NK-92 treated with Interleukin-12 subunit alpha and Interleukin-12 subunit beta, amount 100 ng/mL, for 24 hours (cell line): Measurements from ENCODE around the gene MVP.

ENCODE experiments used
- DNase-seq: peaks from one replicate; lab custom pipeline; 2025; lab: John Stamatoyannopoulos, UW

Gene MVP

GRCh38 chr16:29804455-29805231, 15.6 kb upstream of the MVP start:
- DNase-seq = no peak

- peak; percentile 100 for DNase-seq
Observed at GRCh38 chr16:29805232-29806098, 14.8 kb upstream of the MVP start.

- DNase-seq = no peak
Observed at GRCh38 chr16:29806099-29806579, 14.1 kb upstream of the MVP start, which contains the start of gene MAZ. TSS of gene MAZ (plus strand) at chr16:29806529. CDS start at chr16:29806702, 173 bp downstream.

GRCh38 chr16:29806641-29807425, 13.4 kb upstream of the MVP start:
- DNase-seq = peak; percentile 63

- DNase-seq = peak; percentile 90
Observed at GRCh38 chr16:29807426-29808218, 12.6 kb upstream of the MVP start.

- no peak for DNase-seq
Observed at GRCh38 chr16:29808219-29808900, 11.9 kb upstream of the MVP start.

- no peak for DNase-seq
Observed at GRCh38 chr16:29809031-29809747, 11.1 kb upstream of the MVP start.

- DNase-seq = no peak
Observed at GRCh38 chr16:29809850-29810698, 10.2 kb upstream of the MVP start.

GRCh38 chr16:29810699-29811169, 9.5 kb upstream of the MVP start:
- DNase-seq = no peak

GRCh38 chr16:29811170-29811895, 8.9 kb upstream of the MVP start:
- DNase-seq = no peak

GRCh38 chr16:29811896-29812665, 8.2 kb upstream of the MVP start, which contains the start of gene PRRT2:
TSS of gene PRRT2 (plus strand) at chr16:29812193. CDS start at chr16:29813055, 862 bp downstream.
- DNase-seq = no peak

GRCh38 chr16:29812754-29813643, 7.3 kb upstream of the MVP start:
- DNase-seq = no peak

GRCh38 chr16:29813644-29814562, 6.4 kb upstream of the MVP start:
- DNase-seq = no peak

- DNase-seq = no peak
Observed at GRCh38 chr16:29814592-29814991, 5.7 kb upstream of the MVP start.
